NCI-H2081 treated with DMSO at 0.1 percent for 48 hours (cell line): ENCODE results near the gene THRB.
"Not testable (repeated sequence)": the region's sequence is repeated elsewhere in the genome, so short reads cannot be mapped to it uniquely, and the experiment has no call there.

Source experiments
- DNase-seq: peaks from one replicate; lab custom pipeline; 2025; lab: John Stamatoyannopoulos, UW

The THRB gene

GRCh38 chr3:24450160-24450907 is 44.3 kb downstream of the THRB start:
- no peak for DNase-seq

DNA sequence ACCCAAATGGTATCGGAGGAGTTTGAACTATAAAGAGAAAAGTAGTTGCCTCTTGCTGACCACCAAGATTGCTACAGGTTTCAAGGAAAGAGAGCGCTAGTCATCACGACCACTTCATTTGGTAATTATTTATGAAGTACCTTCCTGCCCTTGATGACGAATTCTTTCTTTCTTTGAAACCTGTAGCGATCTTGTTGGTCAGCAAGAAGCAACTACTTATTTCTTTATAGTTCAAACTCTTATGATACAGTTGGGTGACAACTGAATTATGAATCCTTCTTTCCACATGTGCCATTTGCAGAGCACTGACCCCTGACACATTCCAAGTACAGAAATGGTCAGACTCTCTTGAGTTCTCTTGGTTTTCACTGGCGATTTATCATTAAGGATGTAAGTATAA is 46.8 kb downstream of the THRB start:
- no peak for DNase-seq

DNA sequence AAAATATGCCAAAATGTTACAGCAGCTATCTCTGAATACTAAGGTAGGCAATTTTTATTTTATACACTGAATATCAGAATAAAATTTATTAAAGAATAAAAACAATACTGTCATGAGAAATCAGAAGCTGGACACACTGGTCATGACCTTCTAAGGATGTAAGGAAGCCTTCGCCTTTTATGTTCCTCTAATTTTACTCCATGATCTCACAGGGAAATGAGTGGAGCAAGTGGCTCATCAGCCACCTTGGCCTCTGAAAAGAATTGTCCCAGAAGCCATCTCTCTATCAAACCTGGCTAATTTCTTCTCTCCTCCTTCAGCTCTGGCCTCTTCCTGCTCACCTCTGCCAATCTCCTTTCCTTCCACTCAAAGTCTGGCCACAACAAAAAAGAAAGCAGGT is 48.6 kb downstream of the THRB start:
- DNase-seq = no peak

GRCh38 chr3:24443476-24443875 is 51.2 kb downstream of the THRB start:
- no peak for DNase-seq

GRCh38 chr3:24440760-24441464 is 53.7 kb downstream of the THRB start:
- no peak for DNase-seq

DNA sequence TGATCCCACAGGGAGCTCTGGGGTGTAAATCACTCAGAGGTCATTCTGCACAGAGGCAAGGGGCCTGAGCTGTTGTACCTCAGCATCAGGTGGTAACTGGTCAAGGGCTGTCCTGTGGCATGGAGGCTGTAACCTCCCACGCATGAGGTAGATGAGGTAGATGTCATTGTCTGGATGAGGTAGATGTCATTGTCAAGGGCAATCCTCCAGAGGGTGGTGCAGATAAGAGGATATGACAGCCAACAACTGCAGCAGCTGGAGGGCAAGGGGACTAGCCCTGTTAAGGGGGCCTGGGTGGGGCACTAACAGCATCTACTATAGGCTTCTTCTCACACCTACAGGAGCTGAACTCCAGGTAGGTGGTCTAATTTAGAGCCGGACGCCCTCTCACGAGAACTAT is 55.6 kb downstream of the THRB start:
- DNase-seq = no peak

GRCh38 chr3:24437326-24437725 is 57.3 kb downstream of the THRB start:
- no peak for DNase-seq

- DNase-seq = no peak
Observed at GRCh38 chr3:24435584-24435983, 59.1 kb downstream of the THRB start.

DNA sequence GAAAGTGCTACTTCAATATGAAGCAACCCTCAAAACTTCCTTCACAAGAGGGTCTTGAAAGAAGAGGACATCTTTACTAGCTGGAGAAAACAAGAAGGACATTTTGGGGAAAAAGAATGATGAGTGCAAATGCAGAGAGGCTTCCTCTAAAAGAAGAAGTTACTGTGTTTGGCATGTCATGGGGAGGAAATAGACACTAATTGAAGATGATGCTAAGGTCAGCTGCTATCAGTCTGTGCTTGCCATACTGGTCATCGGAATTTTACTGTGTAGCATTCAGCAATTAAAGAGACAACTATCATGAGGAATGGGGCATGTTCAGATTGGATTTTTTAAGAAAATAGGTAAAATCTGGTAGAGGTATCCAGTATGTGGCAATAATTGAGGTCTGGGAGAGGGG is 60.0 kb downstream of the THRB start:
- DNase-seq = no peak

GRCh38 chr3:24433838-24434591 is 60.6 kb downstream of the THRB start:
- DNase-seq = no peak

GRCh38 chr3:24432989-24433388 is 61.7 kb downstream of the THRB start:
- DNase-seq = no peak

- no peak for DNase-seq
Observed at GRCh38 chr3:24428481-24428880, 66.2 kb downstream of the THRB start.

- DNase-seq = no peak
Observed at GRCh38 chr3:24426896-24427295, 67.8 kb downstream of the THRB start.

DNA sequence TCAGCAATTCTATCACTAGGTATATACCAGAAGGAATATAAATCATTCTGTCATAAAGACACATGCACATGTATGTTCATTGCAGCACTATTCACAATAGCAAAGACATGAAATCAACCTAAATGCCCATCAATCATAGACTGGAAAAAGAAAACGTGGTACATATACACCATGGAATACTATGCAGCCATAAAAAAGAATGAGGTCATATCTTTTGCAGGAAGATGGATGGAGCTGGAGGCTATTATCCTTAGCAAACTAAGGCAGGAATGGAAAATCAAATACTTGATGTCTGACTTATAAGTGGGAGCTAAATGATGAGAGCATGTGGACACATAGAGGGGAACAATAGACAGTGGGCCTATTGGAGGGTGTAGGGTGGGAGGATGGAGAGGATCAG is 73.8 kb downstream of the THRB start:
- DNase-seq = not testable (repeated sequence)

DNA sequence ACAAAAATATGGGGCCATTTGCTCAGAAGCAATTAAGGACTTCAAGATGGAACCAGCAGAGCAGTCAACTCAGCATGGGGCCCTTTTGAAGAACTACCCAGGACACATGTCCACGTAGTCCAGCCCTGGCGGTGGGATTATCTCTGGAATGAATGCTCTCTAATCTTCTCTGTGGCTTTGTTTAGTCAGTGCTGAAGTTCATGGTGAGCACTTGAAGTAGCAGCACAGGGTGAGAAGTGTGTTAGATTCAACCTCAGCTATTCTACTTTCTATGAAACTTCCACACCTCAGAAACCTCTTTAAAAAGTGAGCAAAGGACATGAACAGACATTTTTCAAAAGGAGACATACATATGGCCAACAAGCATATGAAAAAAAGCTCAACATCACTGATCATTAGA is 74.4 kb downstream of the THRB start:
- DNase-seq = no peak

- no peak for DNase-seq
Observed at GRCh38 chr3:24419067-24419791, 75.4 kb downstream of the THRB start.

GRCh38 chr3:24417730-24418129 is 76.9 kb downstream of the THRB start:
- DNase-seq = no peak

- no peak for DNase-seq
Observed at GRCh38 chr3:24416224-24416623, 78.4 kb downstream of the THRB start.

GRCh38 chr3:24415824-24416223 is 78.8 kb downstream of the THRB start:
- DNase-seq = no peak

GRCh38 chr3:24413662-24414061 is 81.0 kb downstream of the THRB start:
- DNase-seq = not testable (repeated sequence)

DNA sequence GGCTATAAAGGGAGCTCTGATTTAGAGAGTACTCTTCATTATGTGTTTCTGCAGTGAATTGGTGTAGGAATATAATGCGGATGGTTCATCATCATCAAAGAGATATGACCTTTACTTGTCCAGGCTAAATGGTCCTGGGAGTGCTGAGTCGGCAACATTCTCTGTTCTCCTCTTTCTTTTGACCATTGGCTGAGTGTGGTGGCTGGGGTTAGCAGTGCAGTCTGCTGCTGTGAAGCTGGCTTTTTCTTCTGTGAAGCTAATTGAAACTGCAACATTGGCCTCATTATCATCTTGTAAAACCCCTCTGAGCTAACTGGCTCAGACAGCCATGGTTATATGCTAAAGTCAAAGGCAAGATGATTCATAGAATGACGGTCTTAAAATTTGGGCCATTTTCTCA is 83.8 kb downstream of the THRB start:
- no peak for DNase-seq

- DNase-seq = no peak
Observed at GRCh38 chr3:24407980-24408680, 86.5 kb downstream of the THRB start.
